H4 (cell line): Measurements from ENCODE around the gene VSTM2L. TPM values are rescaled to one million over a fixed set of nuclear protein-coding genes. Genes with fewer than 3 reads are reported as not detected.

Experiments
- DNase-seq: peaks from one replicate; pipeline ENCODE4 v3.0.0-alpha.2; 2015; ENCODE audit warnings: low spot score
- total RNA-seq: library from RNA; depleted of rRNA; stranded (reverse); fragments of >200 nt; shearing (Covaris generic); gene quantifications from 2 replicates; pipeline ENCODE4 v1.2.3, GENCODE V29; 2014

The VSTM2L gene
- total RNA-seq, 1 experiment from 2014 or later, result 1.2 TPM

- DNase-seq, result no peak
These were observed 23.9 kb upstream of the VSTM2L start for GRCh38 chr20:37878835-37879599.

DNA sequence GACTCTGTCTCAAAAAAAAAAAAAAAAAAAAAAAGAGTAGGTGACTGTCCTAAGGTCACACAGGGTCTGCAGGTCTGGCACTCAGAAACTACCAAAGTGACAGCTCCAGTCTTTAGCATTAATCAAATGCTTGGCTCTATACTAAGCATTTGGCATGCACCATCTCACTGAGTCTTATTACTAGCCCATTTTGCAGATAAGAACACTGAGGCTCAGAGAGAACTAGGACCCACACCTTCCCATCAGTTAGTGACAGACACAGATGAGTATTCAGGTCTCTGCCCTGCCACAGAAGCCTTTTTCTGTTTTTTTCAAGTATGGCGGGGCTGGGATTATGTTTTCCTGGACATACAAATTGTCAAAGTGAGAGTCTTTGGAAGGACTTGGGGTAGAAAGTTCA is 23.1 kb upstream of the VSTM2L start:
- DNase-seq, result no peak

GRCh38 chr20:37880726-37881591 is 22.0 kb upstream of the VSTM2L start:
- DNase-seq, result no peak

GRCh38 chr20:37881601-37882343 is 21.2 kb upstream of the VSTM2L start:
- DNase-seq, result no peak

GRCh38 chr20:37882961-37883712 is 19.8 kb upstream of the VSTM2L start:
- DNase-seq, result no peak

DNA sequence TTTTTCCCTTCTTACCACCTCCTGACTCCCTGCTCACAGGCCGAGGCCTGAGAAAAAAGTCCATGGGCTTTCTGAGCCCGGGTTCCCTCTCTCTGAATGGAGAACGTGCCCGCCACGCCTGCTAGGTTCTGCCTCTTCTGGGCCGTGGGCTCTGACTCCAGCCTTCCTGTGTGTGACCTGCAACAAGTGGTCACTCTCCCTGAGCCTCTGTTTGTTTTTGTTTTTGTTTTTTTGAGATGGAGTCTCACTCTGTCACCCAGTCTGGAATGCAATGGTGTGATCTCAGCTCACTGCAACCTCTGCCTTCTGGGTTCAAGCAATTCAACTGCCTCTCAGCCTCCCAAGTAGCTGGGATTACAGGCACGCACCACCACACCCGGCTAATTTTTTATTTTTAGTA is 17.9 kb upstream of the VSTM2L start:
- no peak for DNase-seq

DNA sequence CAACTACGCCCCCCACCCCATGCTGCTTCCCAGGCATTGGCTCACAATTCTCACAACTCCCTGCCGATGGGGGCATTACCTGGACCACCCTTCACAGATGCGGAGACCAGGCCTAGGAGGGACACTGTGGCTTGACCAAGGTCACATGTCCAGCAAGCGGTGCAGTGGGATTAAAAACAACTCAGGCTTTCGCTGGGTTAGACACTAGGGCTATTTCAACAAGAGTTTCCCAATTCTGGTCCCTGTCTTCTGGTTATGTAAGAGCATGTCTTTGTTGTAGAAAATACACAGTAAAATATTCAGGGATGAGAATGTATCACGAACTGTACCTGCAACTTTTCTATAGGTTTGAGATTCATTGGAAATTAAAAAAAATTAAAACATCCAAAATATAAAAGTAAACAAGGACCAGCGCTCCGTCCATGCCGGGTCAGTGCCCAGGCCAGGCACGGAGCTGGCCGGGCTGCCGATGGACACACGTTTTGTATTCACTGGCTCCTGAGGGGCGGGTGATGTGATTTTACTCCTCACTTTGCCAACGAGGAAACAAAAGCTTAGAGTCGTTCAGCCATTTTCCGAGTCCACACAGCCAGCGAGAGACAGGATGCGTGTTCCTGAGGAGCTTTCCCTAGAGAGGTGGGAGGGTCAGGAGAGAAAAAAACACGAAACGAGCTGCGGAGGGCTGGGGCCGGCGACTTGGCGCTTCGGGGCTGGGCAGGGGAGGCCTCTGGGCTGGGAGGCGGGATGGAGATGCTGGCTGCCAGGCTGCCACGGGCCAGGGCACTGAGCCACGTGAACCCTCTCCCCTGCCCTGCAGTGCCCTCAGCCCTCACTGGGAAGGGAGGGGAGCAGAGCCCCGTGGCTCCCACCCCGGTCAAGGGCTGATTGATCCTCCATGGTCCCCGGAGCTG is 17.1 kb upstream of the VSTM2L start:
- no peak for DNase-seq

GRCh38 chr20:37886851-37887297 is 16.1 kb upstream of the VSTM2L start:
- peak; percentile 43 for DNase-seq

DNA sequence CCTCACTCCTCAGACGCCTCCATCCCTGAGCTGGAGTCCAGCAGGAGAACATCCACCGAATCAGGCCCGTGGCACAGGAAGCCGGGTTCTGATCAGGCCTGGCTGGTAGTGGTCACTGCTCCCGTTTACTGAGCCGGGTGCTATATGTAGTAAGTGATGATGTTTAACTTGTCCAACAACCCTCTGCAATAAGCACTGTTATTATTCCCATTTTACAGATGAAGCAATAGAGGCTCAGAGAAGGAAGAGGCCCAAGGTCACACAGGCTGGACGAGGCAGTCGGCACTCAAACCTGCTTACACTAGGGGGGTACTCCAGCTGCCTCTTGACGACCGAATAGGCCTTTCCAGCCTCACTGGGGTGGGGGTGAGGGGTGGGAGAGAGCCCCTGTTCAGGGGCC is 14.3 kb upstream of the VSTM2L start:
- DNase-seq, result no peak

- no peak for DNase-seq
These were observed 12.8 kb upstream of the VSTM2L start for GRCh38 chr20:37890108-37890507.

DNA sequence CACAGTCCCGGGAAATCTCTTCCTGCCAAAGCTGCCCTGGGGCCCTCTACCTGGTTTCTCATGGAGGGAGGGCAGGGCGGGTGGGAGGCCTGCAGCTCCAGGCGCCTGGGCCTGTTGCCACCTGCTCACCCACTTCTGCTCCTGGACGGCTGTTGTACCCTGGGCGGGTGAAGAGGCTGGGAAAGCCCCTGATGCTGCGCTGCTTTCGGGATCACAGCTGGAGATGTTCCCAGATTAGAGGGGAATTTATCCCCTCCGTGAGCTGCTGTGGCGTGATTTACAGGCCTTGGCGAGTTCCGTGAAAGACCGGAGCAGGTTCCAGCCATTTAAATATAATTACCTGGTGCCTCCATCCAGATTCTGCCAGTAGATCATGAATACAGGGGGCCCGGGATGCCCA is 12.3 kb upstream of the VSTM2L start:
- DNase-seq, result no peak

DNA sequence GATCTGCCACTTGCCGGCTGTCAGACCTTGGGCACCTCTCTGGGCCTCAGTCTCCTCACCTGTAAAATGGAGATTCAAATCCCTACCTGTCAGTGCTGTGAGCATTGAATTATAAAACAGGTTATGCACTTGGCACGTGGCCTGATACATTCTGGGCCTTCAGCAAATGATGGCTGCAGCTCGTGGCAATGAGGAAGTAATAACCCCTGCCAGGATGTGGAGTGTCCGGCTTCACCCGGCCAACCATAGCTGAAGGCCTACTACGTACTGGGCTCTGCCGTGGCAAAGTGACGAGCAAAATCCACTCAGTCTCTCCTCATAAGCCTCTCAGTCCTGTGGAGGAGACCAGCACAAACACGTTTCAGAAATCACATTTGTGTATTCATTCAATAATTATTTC is 10.9 kb upstream of the VSTM2L start:
- DNase-seq, result no peak

- no peak for DNase-seq
These were observed 9.2 kb upstream of the VSTM2L start for GRCh38 chr20:37893566-37894241.

DNA sequence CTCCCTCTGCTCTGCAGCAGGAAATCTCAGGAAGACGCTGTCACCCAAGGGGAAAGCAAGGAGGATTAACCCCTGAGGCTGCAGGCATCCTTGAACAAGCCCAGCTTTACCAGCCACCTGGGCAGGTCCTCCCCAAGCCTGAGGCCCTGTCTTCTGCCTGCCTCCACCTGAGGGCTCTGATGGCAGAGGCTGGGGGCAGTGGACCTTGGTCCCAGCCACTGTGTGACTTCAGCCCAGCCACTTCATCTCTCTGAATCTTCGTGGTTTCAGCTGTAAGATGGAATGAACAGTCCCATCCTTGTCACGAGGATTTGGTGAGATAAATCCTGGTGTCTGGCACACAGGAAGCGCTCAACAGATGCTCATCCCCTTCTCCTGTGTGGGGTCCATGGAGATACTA is 8.5 kb upstream of the VSTM2L start:
- DNase-seq, result no peak

DNA sequence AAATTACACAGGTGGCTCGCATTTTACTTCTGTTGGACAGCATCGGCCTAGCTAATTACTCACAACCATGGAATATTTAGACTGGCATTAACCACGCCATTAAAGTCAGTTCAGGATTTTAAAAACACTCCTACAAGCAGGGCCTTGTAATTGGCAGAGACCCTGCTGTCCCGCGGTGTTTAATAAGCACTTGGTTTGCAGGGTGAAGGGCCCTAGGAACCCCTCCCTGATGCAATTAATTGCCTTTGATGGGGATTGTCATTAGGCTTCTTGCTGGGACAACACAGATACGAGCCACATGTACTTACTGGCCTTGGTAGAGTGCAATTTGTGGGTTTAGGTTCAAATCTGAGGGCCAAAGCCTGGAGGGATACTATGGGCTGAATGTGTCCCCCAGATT is 7.8 kb upstream of the VSTM2L start:
- no peak for DNase-seq

GRCh38 chr20:37896932-37897548 is 5.9 kb upstream of the VSTM2L start:
- DNase-seq, result no peak

DNA sequence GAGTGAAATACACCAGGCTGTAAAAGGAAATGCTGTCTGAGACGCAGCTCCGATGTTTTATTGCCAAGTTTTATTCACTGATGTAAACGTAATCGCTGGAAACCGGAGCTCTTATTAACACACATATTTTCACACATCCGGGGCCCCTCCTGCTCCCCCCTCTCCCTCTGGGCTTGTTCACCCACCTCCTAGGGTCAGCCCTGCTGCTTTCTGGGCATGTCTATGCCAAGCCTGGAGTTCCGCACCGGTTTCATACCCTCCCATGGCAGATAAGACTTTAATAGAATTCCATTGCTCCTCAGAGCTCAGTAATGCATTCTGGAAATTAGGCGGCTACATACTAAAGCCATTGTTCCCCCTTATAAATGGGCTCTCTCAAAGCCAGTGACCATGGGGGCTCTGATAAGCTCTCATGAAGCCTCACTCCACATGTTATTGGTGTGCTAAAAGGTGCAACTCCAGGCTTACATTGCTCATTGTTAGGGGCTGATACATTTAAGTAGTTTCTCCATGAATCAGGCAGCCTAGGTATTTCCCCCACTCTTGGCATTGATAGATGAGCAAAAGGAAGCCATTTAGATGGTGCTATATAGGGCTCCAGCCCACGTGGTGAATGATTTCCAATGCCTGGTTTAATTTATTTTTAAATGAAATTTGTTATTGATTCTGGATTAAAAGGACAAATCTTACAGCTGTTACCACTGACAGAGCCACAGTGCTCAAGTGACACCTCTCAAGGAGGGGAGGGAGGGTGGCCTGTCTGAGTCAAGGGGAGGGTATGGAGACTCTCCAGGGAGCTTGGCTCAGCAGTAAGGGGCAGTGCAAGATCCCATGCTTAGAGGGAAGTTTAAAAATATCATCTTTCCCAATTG is 4.5 kb upstream of the VSTM2L start:
- no peak for DNase-seq
